Measurements from ENCODE around the gene ZNF546. TPM values are rescaled to one million over a fixed set of nuclear protein-coding genes. Genes with fewer than 3 reads are reported as not detected.

The ZNF546 gene
- total RNA-seq, 4 donors from 2014 or later: 3.2 to 6.9 (median 4.2) TPM

DNA sequence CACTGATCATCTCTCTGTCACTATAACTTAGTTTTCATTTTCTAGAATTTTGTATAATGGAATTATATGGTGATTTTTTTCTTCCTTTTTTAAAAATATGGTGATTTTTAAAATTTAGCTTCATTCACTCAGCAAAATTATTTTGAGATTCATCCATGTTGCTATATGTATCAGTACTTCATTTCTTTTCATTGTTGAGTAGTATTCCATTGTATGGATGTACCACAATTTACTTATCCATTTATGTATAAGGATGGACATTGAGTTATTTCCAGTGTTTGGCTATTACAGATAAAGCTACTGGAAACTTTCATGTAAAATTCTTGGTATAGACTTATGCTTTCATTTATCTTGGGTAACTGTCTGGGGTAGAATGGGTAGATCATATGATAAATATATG, 12.8 kb downstream of the ZNF546 start:
- H3K4me3 ChIP-seq: no peak overlapping the region
- peaks cover 18 to 87% of the 10 kb centered on the region in 2 donors for H3K36me3 ChIP-seq
- ATAC-seq (no peak), DNase-seq (no peak)
- TF ChIP-seq CTCF (IDR thresholded peaks at IDR 0.05 in 4 of 5, conservative IDR thresholded peaks at IDR 0.05 in 1 of 5): no peak
- no peak for TF ChIP-seq POLR2A (IDR thresholded peaks at IDR 0.05)
- H3K4me1 ChIP-seq: peaks cover 10% of the 10 kb centered on the region in 2 donors
- intact Hi-C loops (cut with DNase I; ENCODE audit: low total_unique reads) (no loop called here), in situ Hi-C loops (cut with MboI; ENCODE audit: low sequenced_read_pairs in 4 of 4) (no loop called here)
- H3K27ac ChIP-seq: no peak overlapping the region
- peaks cover 0 to 13% (median 9%) of the 10 kb centered on the region in 3 donors for H3K9me3 ChIP-seq
- H3K27me3 ChIP-seq: no peaks in the 10 kb centered on the region

GRCh38 chr19:40013991-40014390, 17.1 kb downstream of the ZNF546 start:
- H3K4me1 ChIP-seq: no peaks in the 10 kb centered on the region
- no peak overlapping the region for H3K4me3 ChIP-seq
- H3K27ac ChIP-seq: no peak overlapping the region
- in situ Hi-C loops (cut with MboI; ENCODE audit: low sequenced_read_pairs in 4 of 4) (no loop called here), intact Hi-C loops (cut with DNase I; ENCODE audit: low total_unique reads) (no loop called here)
- H3K9me3 ChIP-seq: peaks cover 0 to 36% (median 15%) of the 10 kb centered on the region in 3 donors
- no peak for DNase-seq
- peaks cover 5 to 64% of the 10 kb centered on the region in 2 donors for H3K36me3 ChIP-seq
- no peaks in the 10 kb centered on the region for H3K27me3 ChIP-seq
- no peak for ATAC-seq
- TF ChIP-seq POLR2A (IDR thresholded peaks at IDR 0.05): no peak
- TF ChIP-seq CTCF (IDR thresholded peaks at IDR 0.05 in 4 of 5, conservative IDR thresholded peaks at IDR 0.05 in 1 of 5): no peak

DNA sequence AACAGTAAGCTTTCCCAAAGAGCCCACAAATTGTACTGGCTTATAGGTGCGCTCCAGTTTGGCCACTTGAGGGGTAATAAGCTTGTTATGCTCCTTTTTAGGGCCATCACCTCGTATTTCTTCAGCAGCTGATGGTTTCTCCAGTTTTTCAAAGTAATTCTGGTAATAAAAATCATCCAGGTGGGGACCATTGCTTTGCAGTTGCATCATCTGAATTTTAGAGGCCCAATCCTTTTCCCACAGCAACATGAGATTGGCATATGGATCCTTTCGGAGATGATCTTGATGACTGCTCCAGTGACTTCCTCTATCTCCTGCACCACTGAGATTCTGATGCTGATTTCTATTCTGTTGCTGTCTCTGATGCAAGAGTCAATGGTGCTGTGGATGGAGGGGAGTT, 27.1 kb downstream of the ZNF546 start:
- intact Hi-C loops (cut with DNase I; ENCODE audit: low total_unique reads) (no loop called here), in situ Hi-C loops (cut with MboI; ENCODE audit: low sequenced_read_pairs in 4 of 4) (no loop called here)
- peaks cover 4 to 25% (median 4%) of the 10 kb centered on the region in 3 donors for H3K9me3 ChIP-seq
- H3K27me3 ChIP-seq: no peaks in the 10 kb centered on the region
- DNase-seq (no peak), ATAC-seq (no peak)
- no peaks in the 10 kb centered on the region for H3K4me1 ChIP-seq
- no peak overlapping the region for H3K27ac ChIP-seq
- H3K36me3 ChIP-seq: no peaks in the 10 kb centered on the region
- no peak for TF ChIP-seq CTCF (IDR thresholded peaks at IDR 0.05 in 4 of 5, conservative IDR thresholded peaks at IDR 0.05 in 1 of 5)
- TF ChIP-seq POLR2A (IDR thresholded peaks at IDR 0.05): no peak
- H3K4me3 ChIP-seq: no peak overlapping the region

- in situ Hi-C loops (cut with MboI; ENCODE audit: low sequenced_read_pairs in 4 of 4) (no loop called here), intact Hi-C loops (cut with DNase I; ENCODE audit: low total_unique reads) (no loop called here)
- no peak for TF ChIP-seq POLR2A (IDR thresholded peaks at IDR 0.05)
- TF ChIP-seq CTCF (IDR thresholded peaks at IDR 0.05 in 4 of 5, conservative IDR thresholded peaks at IDR 0.05 in 1 of 5): no peak
- Histone ChIP-seq H3K4me3 (no peak overlapping the region), H3K36me3 (no peaks in the 10 kb centered on the region), H3K27me3 (no peaks in the 10 kb centered on the region), H3K9me3 (peaks cover 0 to 39% (median 4%) of the 10 kb centered on the region in 3 donors), H3K4me1 (no peaks in the 10 kb centered on the region), H3K27ac (no peak overlapping the region)
- ATAC-seq: no peak
- DNase-seq: no peak
These were observed 29.2 kb downstream of the ZNF546 start for GRCh38 chr19:40025938-40026596.

GRCh38 chr19:40026597-40026970, 29.7 kb downstream of the ZNF546 start:
- peaks cover 0 to 44% (median 8%) of the 10 kb centered on the region in 3 donors for H3K9me3 ChIP-seq
- no peak for ATAC-seq
- H3K27me3 ChIP-seq: no peaks in the 10 kb centered on the region
- no peak overlapping the region for H3K27ac ChIP-seq
- no peaks in the 10 kb centered on the region for H3K36me3 ChIP-seq
- in situ Hi-C loops (cut with MboI; ENCODE audit: low sequenced_read_pairs in 4 of 4): no loop called here
- no peaks in the 10 kb centered on the region for H3K4me1 ChIP-seq
- DNase-seq: no peak
- no peak for TF ChIP-seq POLR2A (IDR thresholded peaks at IDR 0.05)
- TF ChIP-seq CTCF (IDR thresholded peaks at IDR 0.05 in 4 of 5, conservative IDR thresholded peaks at IDR 0.05 in 1 of 5): no peak
- intact Hi-C loops (cut with DNase I; ENCODE audit: low total_unique reads): no loop called here
- H3K4me3 ChIP-seq: no peak overlapping the region

All from gastrocnemius medialis (tissue), 4 donors.